B cell (primary cell): ENCODE results near the gene GTF2H4. TPM values are rescaled to one million over a fixed set of nuclear protein-coding genes. Genes with fewer than 3 reads are reported as not detected.

Experiments used
- ATAC-seq: fragments of 200-7000 bp; cut with Tn5 transposase; one replicate; pipeline ENCODE4 v1.10.0; 2021; ENCODE audit warnings: low read depth, mild to moderate bottlenecking, moderate number of reproducible peaks, moderate library complexity
- CTCF ChIA-PET: fragments of 350-600 bp; sonication (Branson Sonifier 250); formaldehyde crosslinking; loops from one replicate; lab custom pipeline; 2021; ENCODE audit warnings: antibody characterized with exemption, inconsistent platforms; lab: Charles Lee
- POLR2A ChIA-PET: fragments of 350-600 bp; sonication (Branson Sonifier 250); formaldehyde crosslinking; loops from one replicate; lab custom pipeline; 2021; ENCODE audit warnings: antibody characterized with exemption; lab: Charles Lee
- DNase-seq: peaks from one replicate; pipeline ENCODE4 v3.0.0; 2013
- H2AFZ ChIP-seq: 2 replicates; pipeline ENCODE4 v1.6.1; 2012; ENCODE audit warnings: mild to moderate bottlenecking, low read depth, low read length; ENCODE audit not compliant: insufficient read depth, poor library complexity, severe bottlenecking
- H3K27ac ChIP-seq, 2 donors: 1 replicate in 1 of 2; 2 replicates in 1 of 2; pipeline ENCODE4 v1.5.1; 2012 to 2013; ENCODE audit warnings: low read length in 2 of 2, mild to moderate bottlenecking in 2 of 2, moderate library complexity in 1 of 2
- H3K27me3 ChIP-seq, 4 experiments: fragments of 200-600 bp in 1 of 4; sonication (generic) in 1 of 4; replicated peaks in 1 of 4; 1 replicate in 2 of 4; 2 replicates in 2 of 4; pipeline versions ENCODE4 v1.6.1 to v1.7.0; 2013 to 2016; ENCODE audit warnings: low read length in 3 of 4, mild to moderate bottlenecking in 2 of 4, mixed read lengths in 1 of 4, moderate library complexity in 1 of 4; ENCODE audit not compliant: insufficient read depth in 4 of 4, control insufficient read depth in 3 of 4; ENCODE audit errors: control extremely low read depth in 1 of 4
- H3K36me3 ChIP-seq, 2 experiments: replicated peaks in 1 of 2; 1 replicate in 1 of 2; 2 replicates in 1 of 2; pipeline versions ENCODE4 v1.6.1 to v1.7.1; 2013; ENCODE audit warnings: low read length in 1 of 2; ENCODE audit not compliant: insufficient read depth in 2 of 2, control insufficient read depth in 1 of 2; ENCODE audit errors: control extremely low read depth in 1 of 2, extremely low read depth in 1 of 2
- H3K4me1 ChIP-seq, 2 donors: fragments of 200-600 bp in 1 of 2; sonication (generic) in 1 of 2; 1 replicate in 1 of 2; 2 replicates in 1 of 2; pipeline versions ENCODE4 v1.5.1 to v1.6.1; 2013 to 2017; ENCODE audit warnings: low read length in 2 of 2; ENCODE audit not compliant: control insufficient read depth in 2 of 2, insufficient read depth in 2 of 2
- H3K4me2 ChIP-seq: replicated peaks from 2 replicates; pipeline ENCODE3; 2012; ENCODE audit warnings: mild to moderate bottlenecking, low read depth, low read length; ENCODE audit not compliant: poor library complexity, severe bottlenecking
- H3K4me3 ChIP-seq, 5 experiments: fragments of 200-600 bp in 1 of 5; sonication (generic) in 1 of 5; 1 replicate in 3 of 5; 2 replicates in 2 of 5; pipeline versions ENCODE4 v1.5.1 to v1.7.0; 2011 to 2016; ENCODE audit warnings: low read length in 4 of 5, mild to moderate bottlenecking in 4 of 5, low read depth in 2 of 5, control low read depth in 1 of 5, moderate library complexity in 1 of 5; ENCODE audit not compliant: insufficient read depth in 1 of 5; ENCODE audit errors: control extremely low read depth in 1 of 5, extremely low read depth in 1 of 5
- H3K79me2 ChIP-seq: fragments of 200-600 bp; sonication (generic); one replicate; pipeline ENCODE4 v1.6.0; 2016; ENCODE audit warnings: low read length; ENCODE audit not compliant: control insufficient read depth, insufficient read depth
- H3K9ac ChIP-seq: fragments of 200-600 bp; sonication (generic); 2 replicates; pipeline ENCODE4 v1.6.1; 2017; ENCODE audit warnings: mild to moderate bottlenecking, low read length, moderate library complexity
- H3K9me3 ChIP-seq, 3 donors: one replicate each; pipeline versions ENCODE4 v1.6.1 to v1.7.1; 2013; ENCODE audit warnings: low read length in 2 of 3; ENCODE audit not compliant: control insufficient read depth in 2 of 3, insufficient read depth in 1 of 3; ENCODE audit errors: control extremely low read depth in 1 of 3
- H4K20me1 ChIP-seq: 2 replicates; pipeline ENCODE4 v1.6.0; 2012; ENCODE audit warnings: mild to moderate bottlenecking, low read length; ENCODE audit not compliant: insufficient read depth, control insufficient read depth, poor library complexity, severe bottlenecking
- H3K27ac Mint-ChIP-seq: one replicate; pipeline ENCODE4 v1.8.0; 2021; ENCODE audit warnings: mixed read lengths
- H3K27me3 Mint-ChIP-seq: one replicate; pipeline ENCODE4 v1.8.0; 2021; ENCODE audit warnings: mixed read lengths
- H3K4me1 Mint-ChIP-seq: one replicate; pipeline ENCODE4 v1.8.0; 2021; ENCODE audit warnings: mixed read lengths
- H3K4me3 Mint-ChIP-seq: one replicate; pipeline ENCODE4 v1.8.0; 2021; ENCODE audit warnings: mixed read lengths
- H3K9me3 Mint-ChIP-seq: one replicate; pipeline ENCODE4 v1.8.0; 2022; ENCODE audit warnings: mixed read lengths; ENCODE audit not compliant: insufficient read depth
- CTCF ChIP-seq: fragments of 200-600 bp; IDR thresholded peaks from one replicate; pipeline ENCODE4 v1.8.0; 2022; ENCODE audit warnings: antibody characterized with exemption, mild to moderate bottlenecking
- EZH2 ChIP-seq: IDR thresholded peaks from 2 replicates; pipeline ENCODE4 v1.6.1; 2012; ENCODE audit warnings: borderline replicate concordance, low read depth, mild to moderate bottlenecking, moderate library complexity, low read length; ENCODE audit not compliant: insufficient read depth, poor library complexity, severe bottlenecking
- WGBS: methylation state at CpG from one replicate; pipeline ENCODE4 v1.1.5; 2013; ENCODE audit warnings: missing lambda C conversion rate; ENCODE audit not compliant: insufficient coverage; 5-methylcytosine and 5-hydroxymethylcytosine counted together
- intact Hi-C: fragments of 100-400 bp; cut with micrococcal nuclease; formaldehyde crosslinking; loops from one replicate; pipeline ENCODE4 v1.10.0; 2022
- polyA plus RNA-seq: library from polyadenylated mRNA; depleted of rRNA; stranded (reverse); fragments of >200 nt; gene quantifications from 2 replicates; pipeline ENCODE4 v1.2.3, GENCODE V29; 2012
- total RNA-seq, 2 donors: library from RNA; stranded (reverse); fragments of 120-200 nt in 1 of 2; gene quantifications; 1 replicate in 1 of 2; 2 replicates in 1 of 2; pipeline versions ENCODE4 v1.2.3 to v1.2.4, GENCODE V29; 2013 to 2022

The GTF2H4 gene
- total and polyA plus RNA-seq, 2 donors (not counting 1 experiment from before 2014, with no cell fraction given): 30.2 to 38.4 TPM

- H3K4me2 ChIP-seq: no peak overlapping the region
- H3K27ac Mint-ChIP-seq: no peak overlapping the region
- H2AFZ ChIP-seq: no peak overlapping the region
- intact Hi-C loops: no loop called here
- H3K4me1 Mint-ChIP-seq: no peaks in the 10 kb centered on the region
- no peaks in the 10 kb centered on the region for H3K4me1 ChIP-seq
- DNase-seq (no peak), ATAC-seq (no peak)
- CTCF ChIA-PET: no interaction called here
- peaks cover 0 to 23% (median 17%) of the 10 kb centered on the region in 3 donors for H3K9me3 ChIP-seq
- H4K20me1 ChIP-seq: no peaks in the 10 kb centered on the region
- no peak overlapping the region for H3K27ac ChIP-seq
- TF ChIP-seq CTCF: no peak
- no peak for TF ChIP-seq EZH2
- H3K27me3 Mint-ChIP-seq: peaks cover 8% of the 10 kb centered on the region
- no peak overlapping the region for H3K9ac ChIP-seq
- H3K36me3 ChIP-seq: no peaks in the 10 kb centered on the region
- H3K27me3 ChIP-seq: peaks cover 0 to 6% (median 0%) of the 10 kb centered on the region in 4 experiments
- POLR2A ChIA-PET: no interaction called here
- no peaks in the 10 kb centered on the region for H3K79me2 ChIP-seq
- no peak overlapping the region for H3K4me3 Mint-ChIP-seq
- H3K4me3 ChIP-seq: no peak overlapping the region
- H3K9me3 Mint-ChIP-seq: peaks cover 15% of the 10 kb centered on the region
These were observed 37.5 kb upstream of the GTF2H4 start for GRCh38 chr6:30870546-30870945.

- intact Hi-C loops: no loop called here
- no peak overlapping the region for H3K27ac Mint-ChIP-seq
These were observed 36.3 kb upstream of the GTF2H4 start for GRCh38 chr6:30871592-30872183.

More at GRCh38 chr6:30871592-30872183, 36.3 kb upstream of the GTF2H4 start:
- TF ChIP-seq EZH2 (no peak), CTCF (no peak)
- Mint-ChIP-seq H3K4me3 (no peak overlapping the region), H3K4me1 (peaks cover 1% of the 10 kb centered on the region), H3K9me3 (peaks cover 15% of the 10 kb centered on the region), H3K27me3 (peaks cover 8% of the 10 kb centered on the region)
- H3K27ac ChIP-seq: no peak overlapping the region
- H2AFZ ChIP-seq: no peak overlapping the region
- no peak overlapping the region for H3K9ac ChIP-seq
- WGBS: no CpG with 5 or more reads among the region's 4 CpGs
- H3K79me2 ChIP-seq: no peaks in the 10 kb centered on the region
- H3K27me3 ChIP-seq: peaks cover 0 to 6% (median 0%) of the 10 kb centered on the region in 4 experiments
- CTCF ChIA-PET: no interaction called here
- H3K36me3 ChIP-seq: no peaks in the 10 kb centered on the region
- H4K20me1 ChIP-seq: no peaks in the 10 kb centered on the region
- POLR2A ChIA-PET: interaction anchor here (0.7 kb wide), 1 partner anchor 23 kb away, joined by 3 read pairs; no protein-coding TSS in a partner anchor
- peaks cover 0 to 23% (median 17%) of the 10 kb centered on the region in 3 donors for H3K9me3 ChIP-seq
- no peak for DNase-seq
- ATAC-seq: no peak
- H3K4me2 ChIP-seq: no peak overlapping the region
- H3K4me3 ChIP-seq: no peak overlapping the region
- H3K4me1 ChIP-seq: no peaks in the 10 kb centered on the region
